GM18858 (cell line): ENCODE results near the gene ZNF213.
"Not testable (repeated sequence)": the region's sequence is repeated elsewhere in the genome, so short reads cannot be mapped to it uniquely, and the experiment has no call there.

Experiments used
- ATAC-seq: cut with Tn5 transposase; IDR thresholded peaks from one replicate; pipeline ENCODE4 v1.9.1; 2021; ENCODE audit not compliant: unreplicated experiment

The ZNF213 gene

GRCh38 chr16:3165111-3165822 lies 30.4 kb downstream of the ZNF213 start:
- ATAC-seq = no peak

- ATAC-seq = no peak
These were observed 31.7 kb downstream of the ZNF213 start for GRCh38 chr16:3166505-3166886.

GRCh38 chr16:3168729-3169128 lies 33.9 kb downstream of the ZNF213 start:
- ATAC-seq = not testable (repeated sequence)

DNA sequence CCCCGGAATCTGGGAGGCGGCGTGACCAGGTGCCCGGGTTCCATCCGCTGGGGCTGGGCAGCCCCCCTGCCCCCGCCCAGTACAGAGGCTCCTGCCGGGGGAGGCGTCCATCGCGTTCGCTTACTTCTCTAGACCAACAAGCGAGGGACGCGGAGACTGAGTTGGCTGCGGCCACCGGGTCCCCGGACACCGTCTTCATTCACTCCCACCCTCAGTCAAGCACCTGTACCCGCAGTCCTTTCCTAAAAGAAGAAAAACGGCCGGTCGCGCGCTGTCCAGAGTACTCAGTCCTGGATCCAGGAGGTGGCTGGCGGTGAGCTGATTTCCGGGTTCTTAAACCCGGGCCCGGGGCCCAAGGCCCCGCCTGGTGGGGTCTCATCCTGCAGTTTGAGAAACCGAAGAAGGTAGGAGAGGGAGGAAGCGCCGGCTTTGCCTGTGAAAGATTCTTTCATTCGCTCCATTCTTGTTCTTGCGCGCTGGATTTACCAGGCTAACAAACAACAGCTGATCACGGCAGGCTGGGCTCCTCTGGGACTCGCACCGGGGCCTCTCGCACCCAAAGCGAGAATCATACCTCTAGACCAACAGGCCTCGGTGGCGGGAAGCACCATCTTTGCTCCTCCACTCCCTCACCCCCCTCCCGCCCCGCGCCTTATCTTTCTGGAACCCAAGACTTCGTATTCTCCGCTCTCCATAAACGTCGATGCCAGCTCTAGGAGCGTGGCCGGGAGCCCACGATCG lies 35.8 kb downstream of the ZNF213 start:
- no peak for ATAC-seq

DNA sequence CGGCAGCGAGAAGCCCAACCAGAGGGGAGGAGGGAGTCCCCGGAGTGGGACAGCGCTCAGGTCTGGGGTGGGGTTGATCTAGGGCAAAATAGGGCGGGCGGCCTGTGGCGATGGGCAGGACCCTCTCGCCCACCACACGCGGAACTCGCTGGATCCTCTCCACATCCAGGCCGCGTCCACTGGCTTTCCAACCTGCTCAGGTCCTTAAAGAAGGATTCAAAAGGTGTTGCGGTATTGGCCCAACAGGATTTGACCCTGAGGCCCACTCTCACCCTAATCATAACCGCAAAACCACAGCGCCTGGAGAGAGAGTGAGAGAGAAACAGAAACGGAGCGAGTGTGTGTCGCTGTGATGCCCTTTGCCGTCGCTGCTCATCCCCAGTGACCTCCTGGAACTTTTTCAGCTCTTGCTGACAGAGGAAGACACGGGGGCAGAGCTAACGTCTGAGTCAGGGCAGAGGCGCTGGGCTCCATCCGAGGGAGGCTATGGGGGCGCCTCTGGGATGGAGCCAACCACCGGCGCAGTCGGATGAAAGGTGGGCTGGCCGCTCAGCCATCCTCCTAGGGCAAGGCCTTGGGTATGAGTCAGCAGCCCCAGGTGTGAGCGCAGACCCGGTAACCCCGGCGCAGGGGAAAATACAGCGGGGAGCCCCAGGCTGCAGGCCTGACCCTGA lies 36.5 kb downstream of the ZNF213 start:
- no peak for ATAC-seq

- ATAC-seq = no peak
These were observed 37.2 kb downstream of the ZNF213 start for GRCh38 chr16:3171855-3172593.

DNA sequence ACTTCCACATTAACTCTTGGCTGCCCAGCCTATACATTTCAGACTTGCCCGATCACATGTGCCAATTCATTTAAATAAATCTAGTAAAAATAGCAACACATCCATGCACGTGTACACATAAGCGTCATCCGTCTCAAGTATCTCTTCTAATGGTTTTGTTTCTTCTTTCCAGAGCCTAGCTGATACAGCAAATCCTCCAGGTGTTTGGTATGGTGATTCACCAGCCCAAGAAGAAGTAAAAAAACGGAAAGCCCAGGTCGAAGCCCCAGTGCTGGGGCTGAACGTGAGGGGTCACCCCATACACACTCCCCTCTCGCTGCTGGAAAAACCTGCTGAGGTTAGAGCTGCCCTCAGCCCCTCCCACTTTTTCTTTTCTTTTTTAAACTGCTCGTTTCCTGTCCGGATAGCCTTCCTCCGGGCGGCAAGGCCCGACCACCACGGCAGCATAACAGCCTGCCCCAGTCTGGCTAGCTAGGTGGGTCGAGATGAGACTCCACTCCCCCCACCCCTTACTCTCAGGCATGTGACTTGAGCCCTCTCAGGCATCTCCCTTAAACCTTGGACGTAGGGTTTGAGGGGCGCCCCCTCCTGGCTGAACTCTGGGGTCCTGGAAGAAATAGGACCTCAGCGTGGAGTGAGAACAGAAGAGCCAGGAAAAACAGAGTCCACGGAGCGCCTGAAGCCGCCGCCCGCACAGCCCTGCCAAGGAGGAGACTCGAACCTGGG lies 39.2 kb downstream of the ZNF213 start:
- ATAC-seq = no peak

DNA sequence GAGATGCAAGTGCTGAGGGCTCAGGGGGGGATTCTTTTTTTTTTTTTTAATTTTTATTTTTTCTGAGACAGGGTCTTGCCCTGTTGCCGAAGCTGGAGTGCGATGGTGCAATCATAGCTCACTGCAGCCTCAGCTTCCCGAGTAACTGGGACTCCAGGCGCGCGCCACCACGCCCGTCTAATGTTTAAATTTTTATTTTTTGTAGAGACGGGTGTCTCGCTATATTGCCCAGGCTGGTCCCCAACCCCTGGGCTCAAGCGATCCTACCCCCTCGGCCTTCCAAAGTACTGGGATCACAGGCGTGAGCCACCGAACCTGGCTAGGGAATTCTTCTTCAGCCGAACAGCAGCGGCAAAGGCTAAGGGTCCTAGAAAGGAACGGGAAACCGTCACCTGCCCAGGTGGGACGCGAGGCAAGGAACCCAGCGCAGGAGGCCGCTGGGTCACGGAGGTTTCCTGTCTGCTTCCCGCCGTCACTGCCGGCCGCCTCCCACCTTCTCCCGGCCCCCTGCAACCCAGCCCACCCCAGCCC lies 39.9 kb downstream of the ZNF213 start:
- no peak for ATAC-seq

- ATAC-seq = no peak
These were observed 40.6 kb downstream of the ZNF213 start for GRCh38 chr16:3175157-3176093.

DNA sequence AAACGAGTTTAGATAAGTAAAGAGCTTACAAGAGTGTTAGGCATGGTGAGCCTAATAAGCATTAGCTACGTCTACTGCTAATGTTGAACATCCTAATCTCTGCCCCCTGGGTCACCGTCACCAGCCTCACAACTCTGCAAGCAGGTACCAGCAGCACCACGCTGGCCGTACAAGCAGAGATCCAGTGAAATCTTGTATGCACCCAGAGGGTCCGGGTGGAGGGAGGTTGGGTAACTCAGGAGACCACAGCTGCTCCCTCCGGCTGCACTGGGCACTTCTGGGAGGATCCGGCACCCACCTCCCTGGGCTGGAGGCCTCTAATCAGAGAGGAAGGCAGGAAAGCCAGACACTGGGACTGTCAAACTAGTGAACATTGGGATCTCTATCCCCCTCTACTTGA lies 44.8 kb downstream of the ZNF213 start:
- ATAC-seq = no peak

DNA sequence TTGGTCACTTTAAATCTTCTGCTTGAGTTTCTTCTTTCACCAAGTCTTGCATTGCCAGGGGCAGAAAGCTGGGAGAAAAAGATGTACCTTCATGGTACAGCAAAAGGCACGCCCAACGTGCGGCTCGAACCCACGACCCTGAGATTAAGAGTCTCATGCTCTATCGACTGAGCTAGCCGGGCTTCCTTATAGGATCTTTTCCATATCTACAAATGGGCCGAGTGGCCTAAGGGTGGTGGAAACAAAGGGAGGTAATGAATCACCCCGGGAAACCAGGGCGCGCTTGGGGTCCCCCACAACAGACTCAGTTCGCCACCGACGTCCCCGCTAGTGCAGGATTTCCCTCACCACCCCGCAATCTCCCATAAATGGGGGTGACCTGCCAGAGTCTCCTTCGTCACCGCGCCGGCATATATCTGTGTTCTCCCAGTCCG lies 45.6 kb downstream of the ZNF213 start:
- no peak for ATAC-seq

- ATAC-seq = not testable (repeated sequence)
These were observed 47.4 kb downstream of the ZNF213 start for GRCh38 chr16:3182293-3182607.

DNA sequence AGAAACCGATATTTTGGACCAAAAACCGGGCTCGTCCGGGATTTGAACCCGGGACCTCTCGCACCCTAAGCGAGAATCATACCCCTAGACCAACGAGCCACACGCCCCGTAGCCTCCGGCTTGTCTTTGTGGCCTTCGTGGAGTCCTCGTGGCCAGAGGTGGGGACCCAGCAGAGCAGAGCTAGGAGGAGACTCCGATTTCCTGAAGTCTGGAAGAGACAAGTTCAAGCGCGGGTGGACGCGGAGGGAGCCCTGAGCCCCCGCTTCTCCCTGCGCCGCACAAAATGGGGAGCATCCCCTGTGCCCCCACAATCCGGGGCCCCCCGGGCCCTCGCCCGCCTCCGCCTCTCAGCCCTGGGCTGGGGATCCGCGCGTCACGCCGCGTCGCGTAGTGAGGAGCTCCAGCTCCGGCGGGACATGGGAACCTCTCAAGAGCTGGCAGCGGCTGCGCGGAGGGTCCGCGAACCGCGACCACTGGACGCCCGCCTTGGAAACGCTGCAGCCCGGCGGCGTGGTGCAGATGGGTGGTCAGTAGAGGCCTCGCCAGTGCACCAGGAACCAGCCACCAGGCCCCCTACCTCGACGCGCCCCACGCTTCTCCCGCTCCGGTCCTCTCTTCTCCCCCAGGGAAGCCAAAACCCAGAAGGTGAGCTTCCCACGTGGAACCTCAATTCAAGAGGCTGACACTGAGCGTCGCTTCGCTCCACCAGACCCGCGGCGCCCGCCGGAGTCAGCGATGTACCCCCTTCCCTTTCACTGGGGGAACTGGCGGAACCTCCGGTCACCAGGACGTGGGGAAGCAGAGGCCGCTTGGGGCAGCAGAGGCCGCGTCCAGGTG lies 48.0 kb downstream of the ZNF213 start:
- no peak for ATAC-seq

GRCh38 chr16:3183445-3184139 lies 48.8 kb downstream of the ZNF213 start:
- ATAC-seq = no peak

GRCh38 chr16:3186946-3187690 lies 52.3 kb downstream of the ZNF213 start:
- ATAC-seq = no peak

GRCh38 chr16:3187798-3188674 lies 53.2 kb downstream of the ZNF213 start, which contains the start of gene OR1F1:
Gene OR1F1 (plus strand): TSS chr16:3188204.
- no peak for ATAC-seq

GRCh38 chr16:3188675-3188924 lies 53.8 kb downstream of the ZNF213 start:
- no peak for ATAC-seq
